Astrocyte of the spinal cord (primary cell): ENCODE results near the gene IL16.

ENCODE experiments used
- DNase-seq: peaks from one replicate; pipeline ENCODE4 v3.0.0; 2011; ENCODE audit warnings: low read depth, low spot score
- H3K4me3 ChIP-seq: 2 replicates; pipeline ENCODE4 v1.5.1; 2011; ENCODE audit warnings: low read depth, mild to moderate bottlenecking, low read length, moderate library complexity
- in situ Hi-C: cut with HindIII; loops from 2 replicates; pipeline ENCODE4 v1.10.0; 2017; ENCODE audit warnings: low sequenced_read_pairs
- TF ChIP-seq, protein P1 (sequence below): IDR thresholded peaks from 2 replicates; pipeline ENCODE4 v1.5.1; 2012; ENCODE audit warnings: low read depth, mild to moderate bottlenecking, low read length, inconsistent platforms

The IL16 gene

DNA sequence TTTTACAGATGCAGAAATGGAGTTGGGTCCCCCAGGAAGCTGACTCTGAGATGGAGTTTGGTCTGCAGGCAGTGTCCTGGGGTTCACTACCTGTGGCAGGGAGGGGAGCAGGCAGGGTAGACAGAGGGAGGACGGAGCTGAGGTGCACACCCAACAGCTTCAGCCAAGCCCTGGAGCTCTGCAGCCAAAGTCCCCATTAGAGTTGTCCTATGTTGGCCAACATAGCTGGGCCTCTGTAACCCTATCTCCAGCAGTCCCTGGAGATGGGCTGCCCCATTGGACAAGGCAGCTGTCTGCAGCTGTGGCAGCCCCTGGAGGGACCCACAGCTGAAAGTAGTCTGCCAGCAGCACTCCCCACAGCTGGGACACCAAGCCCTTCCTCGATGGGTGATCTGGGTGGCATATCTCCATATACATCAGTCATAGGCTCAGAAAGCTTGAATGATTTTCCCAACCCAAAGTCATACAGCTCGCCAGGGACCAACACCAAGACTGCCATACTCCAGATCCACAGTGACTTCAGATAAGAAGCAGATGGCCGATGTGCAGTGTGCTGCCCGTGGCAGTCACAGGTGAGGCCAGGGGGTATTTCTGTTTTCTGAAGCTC, 95.3 kb downstream of the IL16 start:
- TF ChIP-seq, protein P1, sequence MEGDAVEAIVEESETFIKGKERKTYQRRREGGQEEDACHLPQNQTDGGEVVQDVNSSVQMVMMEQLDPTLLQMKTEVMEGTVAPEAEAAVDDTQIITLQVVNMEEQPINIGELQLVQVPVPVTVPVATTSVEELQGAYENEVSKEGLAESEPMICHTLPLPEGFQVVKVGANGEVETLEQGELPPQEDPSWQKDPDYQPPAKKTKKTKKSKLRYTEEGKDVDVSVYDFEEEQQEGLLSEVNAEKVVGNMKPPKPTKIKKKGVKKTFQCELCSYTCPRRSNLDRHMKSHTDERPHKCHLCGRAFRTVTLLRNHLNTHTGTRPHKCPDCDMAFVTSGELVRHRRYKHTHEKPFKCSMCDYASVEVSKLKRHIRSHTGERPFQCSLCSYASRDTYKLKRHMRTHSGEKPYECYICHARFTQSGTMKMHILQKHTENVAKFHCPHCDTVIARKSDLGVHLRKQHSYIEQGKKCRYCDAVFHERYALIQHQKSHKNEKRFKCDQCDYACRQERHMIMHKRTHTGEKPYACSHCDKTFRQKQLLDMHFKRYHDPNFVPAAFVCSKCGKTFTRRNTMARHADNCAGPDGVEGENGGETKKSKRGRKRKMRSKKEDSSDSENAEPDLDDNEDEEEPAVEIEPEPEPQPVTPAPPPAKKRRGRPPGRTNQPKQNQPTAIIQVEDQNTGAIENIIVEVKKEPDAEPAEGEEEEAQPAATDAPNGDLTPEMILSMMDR, result no peak
- no peak for DNase-seq
- in situ Hi-C loops, result no loop called here
- no peak overlapping the region for H3K4me3 ChIP-seq

DNA sequence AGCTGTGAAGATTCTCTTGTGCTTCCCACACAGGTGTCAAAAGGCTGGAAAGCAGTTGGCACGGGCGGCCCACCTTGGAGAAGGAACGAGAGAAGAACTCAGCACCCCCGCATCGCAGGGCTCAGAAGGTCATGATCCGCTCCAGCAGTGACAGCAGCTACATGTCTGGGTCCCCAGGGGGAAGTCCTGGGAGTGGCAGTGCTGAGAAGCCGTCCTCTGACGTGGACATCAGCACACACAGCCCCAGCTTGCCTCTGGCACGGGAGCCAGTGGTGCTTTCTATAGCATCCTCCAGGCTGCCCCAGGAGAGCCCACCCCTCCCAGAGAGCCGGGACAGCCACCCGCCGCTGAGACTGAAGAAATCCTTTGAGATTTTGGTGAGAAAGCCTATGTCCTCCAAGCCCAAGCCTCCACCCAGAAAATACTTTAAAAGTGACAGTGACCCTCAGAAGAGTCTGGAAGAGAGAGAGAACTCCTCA, 95.9 kb downstream of the IL16 start:
- in situ Hi-C loops, result no loop called here
- TF ChIP-seq, protein P1, result no peak
- no peak for DNase-seq
- H3K4me3 ChIP-seq, result no peak overlapping the region

DNA sequence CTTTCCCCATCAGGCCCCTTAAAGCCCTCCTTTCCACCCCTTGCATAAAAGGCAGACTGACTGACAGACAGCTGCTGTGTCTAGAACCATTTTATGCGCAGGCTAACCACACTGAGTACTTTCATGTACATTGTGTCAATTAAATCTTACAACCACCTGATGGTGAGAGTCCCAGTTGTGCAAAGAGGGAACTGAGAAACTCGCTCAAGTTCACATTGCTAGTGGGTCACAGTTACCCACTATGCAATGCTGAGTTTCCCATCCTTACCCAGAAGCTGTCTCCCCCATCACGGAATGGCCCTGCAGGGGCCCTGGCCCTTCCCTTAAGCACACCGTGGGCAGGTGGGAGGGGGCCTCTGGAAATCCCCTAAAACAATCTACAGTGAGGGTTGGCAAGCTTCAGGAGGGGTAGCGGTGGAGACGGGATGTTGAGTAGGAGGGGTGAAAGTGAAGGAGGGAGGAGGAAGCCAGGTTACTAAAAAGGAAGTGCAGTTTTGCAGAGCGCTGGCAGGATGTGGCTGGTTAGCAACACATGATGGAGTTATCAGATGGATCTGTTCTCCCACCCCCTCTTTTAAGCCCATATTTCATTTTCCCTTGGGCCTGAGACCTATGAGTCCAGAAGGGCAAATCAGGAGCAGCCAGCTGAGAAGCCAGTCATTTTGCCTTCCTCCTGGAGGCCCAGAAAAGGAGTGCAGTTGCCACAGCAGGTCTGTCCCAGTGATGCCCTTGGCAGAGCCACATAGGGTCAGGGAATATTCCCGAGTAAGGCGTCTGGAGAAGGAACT, 97.2 kb downstream of the IL16 start:
- H3K4me3 ChIP-seq, result no peak overlapping the region
- TF ChIP-seq, protein P1, result no peak
- DNase-seq, result no peak
- in situ Hi-C loops, result no loop called here

DNA sequence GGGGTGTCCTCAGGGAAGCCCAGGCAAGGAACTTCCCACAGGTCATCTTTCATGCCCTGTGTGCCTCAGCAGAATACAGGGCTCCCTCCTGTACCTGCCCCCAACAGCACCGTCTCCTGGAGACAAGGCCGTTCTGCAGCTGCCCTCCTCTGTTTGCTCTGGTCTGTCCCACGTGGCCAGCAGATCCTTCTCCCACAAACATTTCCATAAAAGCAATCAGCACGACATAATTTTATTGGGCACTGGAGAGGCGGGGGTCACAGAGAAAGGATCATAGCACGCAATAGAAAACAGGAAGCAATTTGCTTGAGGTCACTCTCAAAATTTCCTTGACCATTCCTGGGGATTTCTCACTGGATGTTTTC, 97.8 kb downstream of the IL16 start:
- no peak for DNase-seq
- TF ChIP-seq, protein P1, result no peak
- in situ Hi-C loops, result no loop called here
- H3K4me3 ChIP-seq, result no peak overlapping the region

DNA sequence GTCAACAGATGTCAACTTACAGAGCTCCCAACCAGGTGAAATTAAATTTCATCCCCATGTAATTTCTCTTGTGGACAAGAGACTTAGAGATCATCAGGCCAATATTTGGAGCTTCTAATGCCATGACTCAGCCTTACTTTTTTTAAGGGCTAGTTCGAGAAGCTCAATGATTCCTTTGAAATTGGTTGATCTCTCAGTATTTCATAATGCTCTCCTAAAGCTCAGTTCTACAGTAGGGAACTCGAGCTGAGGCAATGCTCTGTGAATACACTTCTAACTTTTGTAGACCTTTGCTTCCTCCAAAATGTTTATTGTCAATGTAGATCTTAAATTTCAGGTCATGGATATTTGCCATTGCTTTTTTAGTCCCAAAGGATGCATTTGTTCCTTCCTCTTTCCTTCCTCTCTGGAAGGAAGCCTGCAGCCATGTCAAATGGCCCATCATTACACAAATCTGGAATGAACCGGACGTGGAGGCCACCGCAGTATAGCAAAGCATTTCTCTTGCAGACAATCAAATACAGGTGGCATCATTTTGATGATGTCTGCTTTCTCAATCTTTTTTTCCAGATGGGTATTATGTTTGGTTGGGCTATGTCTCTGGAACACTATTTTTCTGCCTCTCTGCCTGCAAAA, 98.9 kb downstream of the IL16 start:
- in situ Hi-C loops, result no loop called here
- no peak overlapping the region for H3K4me3 ChIP-seq
- DNase-seq, result no peak
- TF ChIP-seq, protein P1, result no peak

DNA sequence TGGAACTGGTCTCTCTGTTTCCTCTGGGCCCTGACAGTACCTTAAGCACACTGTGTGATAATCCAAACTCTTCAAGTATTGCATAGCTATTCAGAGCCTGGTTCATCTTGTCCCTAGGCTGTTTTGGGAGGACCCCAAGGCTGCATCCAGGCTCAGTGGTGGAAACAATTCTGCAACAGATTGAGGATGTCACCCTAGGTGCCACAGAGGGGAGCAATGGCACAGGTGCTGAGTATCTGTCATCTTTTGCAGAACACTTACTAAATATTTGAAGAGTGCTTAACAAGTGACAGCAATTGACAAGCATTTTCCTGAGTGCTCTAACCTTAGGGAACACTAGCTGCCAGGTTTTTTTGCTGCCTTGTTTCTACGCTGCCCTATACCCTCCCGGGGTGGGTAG, 99.5 kb downstream of the IL16 start:
- no peak overlapping the region for H3K4me3 ChIP-seq
- no peak for DNase-seq
- in situ Hi-C loops, result no loop called here
- TF ChIP-seq, protein P1, result no peak
